GM21737 (cell line): Measurements from ENCODE around the gene ACOT7.
"Not testable (repeated sequence)": the region's sequence is repeated elsewhere in the genome, so short reads cannot be mapped to it uniquely, and the experiment has no call there.

ENCODE experiments used
- ATAC-seq: cut with Tn5 transposase; IDR thresholded peaks from one replicate; pipeline ENCODE4 v1.9.1; 2021; ENCODE audit warnings: mild to moderate bottlenecking, moderate library complexity; ENCODE audit not compliant: unreplicated experiment

Gene ACOT7

GRCh38 chr1:6241887-6242740 is 151.5 kb downstream of the ACOT7 start:
- no peak for ATAC-seq

- no peak for ATAC-seq
Measured at GRCh38 chr1:6241107-6241886, 152.3 kb downstream of the ACOT7 start.

GRCh38 chr1:6239950-6240768 is 153.4 kb downstream of the ACOT7 start:
- ATAC-seq: no peak

GRCh38 chr1:6239213-6239752 is 154.3 kb downstream of the ACOT7 start:
- no peak for ATAC-seq

- ATAC-seq: no peak
Measured at GRCh38 chr1:6237093-6237492, 156.5 kb downstream of the ACOT7 start.

GRCh38 chr1:6235296-6235677 is 158.3 kb downstream of the ACOT7 start:
- ATAC-seq: peak; percentile 14

- ATAC-seq: no peak
Measured at GRCh38 chr1:6234502-6235295, 158.9 kb downstream of the ACOT7 start.

GRCh38 chr1:6233376-6233775 is 160.2 kb downstream of the ACOT7 start:
- no peak for ATAC-seq

GRCh38 chr1:6225651-6226050 is 167.9 kb downstream of the ACOT7 start:
- no peak for ATAC-seq

GRCh38 chr1:6224718-6225117 is 168.8 kb downstream of the ACOT7 start:
- no peak for ATAC-seq

GRCh38 chr1:6223617-6224016 is 169.9 kb downstream of the ACOT7 start:
- ATAC-seq: no peak

- ATAC-seq: no peak
Measured at GRCh38 chr1:6222636-6223035, 170.9 kb downstream of the ACOT7 start.

- ATAC-seq: no peak
Measured at GRCh38 chr1:6221210-6221784, 172.3 kb downstream of the ACOT7 start.

GRCh38 chr1:6220236-6220635 is 173.3 kb downstream of the ACOT7 start:
- ATAC-seq: no peak

- not testable (repeated sequence) for ATAC-seq
Measured at GRCh38 chr1:6219641-6220040, 173.9 kb downstream of the ACOT7 start.

GRCh38 chr1:6218375-6219164 is 175.0 kb downstream of the ACOT7 start:
- ATAC-seq: no peak
